ENCODE results near the gene SLC12A8.

The SLC12A8 gene

GRCh38 chr3:125045194-125045593 lies 167.4 kb downstream of the SLC12A8 start:
- Histone ChIP-seq H3K23ac (ENCODE audit: low read length in 2 of 2) (no peak overlapping the region), H3K4ac (ENCODE audit: low read depth in 1 of 2, low read length in 2 of 2) (no peak overlapping the region), H3K18ac (ENCODE audit: low read depth in 1 of 2, low read length in 2 of 2) (peak overlapping the region; percentile 38 to 57), H2AFZ (ENCODE audit: low read depth, low read length) (no peak overlapping the region), H3K27me3 (ENCODE audit: control insufficient read depth in 1 of 2, insufficient read depth in 1 of 2, low read length in 2 of 2) (no peaks in the 10 kb centered on the region), H2BK15ac (ENCODE audit: low read depth, poor library complexity, severe bottlenecking) (no peak overlapping the region), H3K36me3 (ENCODE audit: control insufficient read depth in 1 of 2, insufficient read depth in 2 of 2, low read depth in 1 of 2, low read length in 2 of 2) (peaks cover 20 to 35% of the 10 kb centered on the region in 2 experiments), H4K8ac (ENCODE audit: low read length) (no peak overlapping the region), H3K4me2 (ENCODE audit: low read length, poor library complexity, severe bottlenecking) (no peak overlapping the region), H2BK12ac (ENCODE audit: low read length in 2 of 2) (peak overlapping the region in 1 of 2 experiments; percentile 75), H3K4me3 (ENCODE audit: insufficient read depth in 1 of 2, low read depth in 1 of 2, low read length in 2 of 2) (no peak overlapping the region), H3K79me1 (replicated peaks; ENCODE audit: low read length, poor library complexity, severe bottlenecking) (peaks cover 35% of the 10 kb centered on the region), H3K9me3 (ENCODE audit: control insufficient read depth, low read length) (no peaks in the 10 kb centered on the region), H2BK5ac (ENCODE audit: low read depth, low read length, poor library complexity, severe bottlenecking) (no peak overlapping the region), H3K4me1 (ENCODE audit: control insufficient read depth, insufficient read depth, low read depth, low read length) (peaks cover 19% of the 10 kb centered on the region), H3K14ac (ENCODE audit: low read length in 2 of 2) (no peak overlapping the region), H2AK5ac (ENCODE audit: low read length, severe bottlenecking) (peak overlapping the region; percentile 25), H3K9ac (ENCODE audit: low read length) (no peak overlapping the region), H3K27ac (ENCODE audit: low read length, poor library complexity, severe bottlenecking) (no peak overlapping the region), H2BK120ac (ENCODE audit: low read depth, low read length) (peak overlapping the region; percentile 55), H4K91ac (ENCODE audit: low read length) (no peak overlapping the region)
- WGBS = 88% methylated on average over 5 of the region's 5 CpGs
- peak; percentile 51 for DNase-seq

- Histone ChIP-seq H3K27me3 (ENCODE audit: control insufficient read depth in 1 of 2, insufficient read depth in 1 of 2, low read length in 2 of 2) (no peaks in the 10 kb centered on the region), H3K36me3 (ENCODE audit: control insufficient read depth in 1 of 2, insufficient read depth in 2 of 2, low read depth in 1 of 2, low read length in 2 of 2) (peaks cover 14 to 22% of the 10 kb centered on the region in 2 experiments), H2AK5ac (ENCODE audit: low read length, severe bottlenecking) (peak overlapping the region; percentile 39), H2AFZ (ENCODE audit: low read depth, low read length) (no peak overlapping the region), H3K4me3 (ENCODE audit: insufficient read depth in 1 of 2, low read depth in 1 of 2, low read length in 2 of 2) (peak overlapping the region in 1 of 2 experiments; percentile 58), H3K14ac (ENCODE audit: low read length in 2 of 2) (no peak overlapping the region), H3K79me1 (replicated peaks; ENCODE audit: low read length, poor library complexity, severe bottlenecking) (peaks cover 29% of the 10 kb centered on the region), H3K23ac (ENCODE audit: low read length in 2 of 2) (no peak overlapping the region), H3K18ac (ENCODE audit: low read depth in 1 of 2, low read length in 2 of 2) (peak overlapping the region; percentile 56 to 57), H3K4me2 (ENCODE audit: low read length, poor library complexity, severe bottlenecking) (no peak overlapping the region), H2BK15ac (ENCODE audit: low read depth, poor library complexity, severe bottlenecking) (no peak overlapping the region), H4K8ac (ENCODE audit: low read length) (peak overlapping the region; percentile 19), H2BK5ac (ENCODE audit: low read depth, low read length, poor library complexity, severe bottlenecking) (no peak overlapping the region), H3K9me3 (ENCODE audit: control insufficient read depth, low read length) (no peaks in the 10 kb centered on the region), H3K9ac (ENCODE audit: low read length) (peak overlapping the region; percentile 83), H3K4ac (ENCODE audit: low read depth in 1 of 2, low read length in 2 of 2) (peak overlapping the region in 1 of 2 experiments; percentile 43), H2BK120ac (ENCODE audit: low read depth, low read length) (peak overlapping the region; percentile 11), H4K91ac (ENCODE audit: low read length) (no peak overlapping the region), H2BK12ac (ENCODE audit: low read length in 2 of 2) (no peak overlapping the region), H3K27ac (ENCODE audit: low read length, poor library complexity, severe bottlenecking) (no peak overlapping the region), H3K4me1 (ENCODE audit: control insufficient read depth, insufficient read depth, low read depth, low read length) (peaks cover 24% of the 10 kb centered on the region)
- peak; percentile 45 for DNase-seq
- 67% methylated on average over 20 of the region's 20 CpGs for WGBS
Measured at GRCh38 chr3:125043599-125044151, 168.9 kb downstream of the SLC12A8 start.

GRCh38 chr3:125042725-125043406 lies 169.7 kb downstream of the SLC12A8 start:
- no peaks in the 10 kb centered on the region for H3K27me3 ChIP-seq (ENCODE audit: control insufficient read depth in 1 of 2, insufficient read depth in 1 of 2, low read length in 2 of 2)
- H3K14ac ChIP-seq (ENCODE audit: low read length in 2 of 2) = no peak overlapping the region
- peaks cover 10 to 18% of the 10 kb centered on the region in 2 experiments for H3K36me3 ChIP-seq (ENCODE audit: control insufficient read depth in 1 of 2, insufficient read depth in 2 of 2, low read depth in 1 of 2, low read length in 2 of 2)
- peak; percentile 60 for DNase-seq
- peak overlapping the region; percentile 83 for H3K9ac ChIP-seq (ENCODE audit: low read length)
- no peaks in the 10 kb centered on the region for H3K9me3 ChIP-seq (ENCODE audit: control insufficient read depth, low read length)
- no peak overlapping the region for H4K8ac ChIP-seq (ENCODE audit: low read length)
- peak overlapping the region in 1 of 2 experiments; percentile 43 for H2BK12ac ChIP-seq (ENCODE audit: low read length in 2 of 2)
- peaks cover 27% of the 10 kb centered on the region for H3K4me1 ChIP-seq (ENCODE audit: control insufficient read depth, insufficient read depth, low read depth, low read length)
- H3K23ac ChIP-seq (ENCODE audit: low read length in 2 of 2) = no peak overlapping the region
- peak overlapping the region; percentile 33 to 61 for H3K18ac ChIP-seq (ENCODE audit: low read depth in 1 of 2, low read length in 2 of 2)
- H4K91ac ChIP-seq (ENCODE audit: low read length) = peak overlapping the region; percentile 43
- H2AFZ ChIP-seq (ENCODE audit: low read depth, low read length) = no peak overlapping the region
- H2BK120ac ChIP-seq (ENCODE audit: low read depth, low read length) = peak overlapping the region; percentile 27
- H2BK5ac ChIP-seq (ENCODE audit: low read depth, low read length, poor library complexity, severe bottlenecking) = no peak overlapping the region
- H3K4me2 ChIP-seq (ENCODE audit: low read length, poor library complexity, severe bottlenecking) = peak overlapping the region; percentile 14
- peak overlapping the region in 1 of 2 experiments; percentile 58 for H3K4me3 ChIP-seq (ENCODE audit: insufficient read depth in 1 of 2, low read depth in 1 of 2, low read length in 2 of 2)
- WGBS = 62% methylated on average over 17 of the region's 17 CpGs
- peak overlapping the region; percentile 11 for H3K27ac ChIP-seq (ENCODE audit: low read length, poor library complexity, severe bottlenecking)
- peak overlapping the region; percentile 50 for H2AK5ac ChIP-seq (ENCODE audit: low read length, severe bottlenecking)
- H2BK15ac ChIP-seq (ENCODE audit: low read depth, poor library complexity, severe bottlenecking) = peak overlapping the region; percentile 50
- H3K79me1 ChIP-seq (replicated peaks; ENCODE audit: low read length, poor library complexity, severe bottlenecking) = peaks cover 30% of the 10 kb centered on the region
- no peak overlapping the region for H3K4ac ChIP-seq (ENCODE audit: low read depth in 1 of 2, low read length in 2 of 2)

Data from mesenchymal stem cell (in vitro differentiated cells and primary cell).